ENCODE results near the gene ZFAND5.

Gene ZFAND5

GRCh38 chr9:72334658-72335337 lies 30.2 kb downstream of the ZFAND5 start:
- H3K27ac ChIP-seq = no peak overlapping the region
- TF ChIP-seq, protein P1, sequence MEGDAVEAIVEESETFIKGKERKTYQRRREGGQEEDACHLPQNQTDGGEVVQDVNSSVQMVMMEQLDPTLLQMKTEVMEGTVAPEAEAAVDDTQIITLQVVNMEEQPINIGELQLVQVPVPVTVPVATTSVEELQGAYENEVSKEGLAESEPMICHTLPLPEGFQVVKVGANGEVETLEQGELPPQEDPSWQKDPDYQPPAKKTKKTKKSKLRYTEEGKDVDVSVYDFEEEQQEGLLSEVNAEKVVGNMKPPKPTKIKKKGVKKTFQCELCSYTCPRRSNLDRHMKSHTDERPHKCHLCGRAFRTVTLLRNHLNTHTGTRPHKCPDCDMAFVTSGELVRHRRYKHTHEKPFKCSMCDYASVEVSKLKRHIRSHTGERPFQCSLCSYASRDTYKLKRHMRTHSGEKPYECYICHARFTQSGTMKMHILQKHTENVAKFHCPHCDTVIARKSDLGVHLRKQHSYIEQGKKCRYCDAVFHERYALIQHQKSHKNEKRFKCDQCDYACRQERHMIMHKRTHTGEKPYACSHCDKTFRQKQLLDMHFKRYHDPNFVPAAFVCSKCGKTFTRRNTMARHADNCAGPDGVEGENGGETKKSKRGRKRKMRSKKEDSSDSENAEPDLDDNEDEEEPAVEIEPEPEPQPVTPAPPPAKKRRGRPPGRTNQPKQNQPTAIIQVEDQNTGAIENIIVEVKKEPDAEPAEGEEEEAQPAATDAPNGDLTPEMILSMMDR (conservative IDR thresholded peaks at IDR 0.05) = no peak

DNA sequence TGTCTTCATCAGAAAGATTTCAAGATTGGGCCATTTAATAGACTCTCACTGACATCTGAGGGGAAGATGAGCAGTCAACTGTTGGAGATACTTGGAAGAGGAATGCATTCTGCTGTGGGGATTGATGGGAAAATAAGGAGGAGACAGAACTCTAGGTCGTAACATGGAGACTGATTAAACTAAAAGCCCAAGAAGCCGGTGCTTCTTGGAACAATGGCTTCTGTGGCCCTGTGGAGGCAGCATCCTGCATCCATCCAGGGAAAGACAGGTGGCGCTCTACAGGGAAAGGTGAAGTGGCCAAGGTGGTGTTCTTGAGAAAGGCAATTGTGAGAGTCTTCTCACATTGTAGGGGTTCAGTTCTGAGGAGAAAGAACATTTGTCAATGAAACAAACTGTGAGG lies 31.3 kb downstream of the ZFAND5 start:
- H3K27ac ChIP-seq = no peak overlapping the region
- TF ChIP-seq, protein P1 (conservative IDR thresholded peaks at IDR 0.05) = no peak

DNA sequence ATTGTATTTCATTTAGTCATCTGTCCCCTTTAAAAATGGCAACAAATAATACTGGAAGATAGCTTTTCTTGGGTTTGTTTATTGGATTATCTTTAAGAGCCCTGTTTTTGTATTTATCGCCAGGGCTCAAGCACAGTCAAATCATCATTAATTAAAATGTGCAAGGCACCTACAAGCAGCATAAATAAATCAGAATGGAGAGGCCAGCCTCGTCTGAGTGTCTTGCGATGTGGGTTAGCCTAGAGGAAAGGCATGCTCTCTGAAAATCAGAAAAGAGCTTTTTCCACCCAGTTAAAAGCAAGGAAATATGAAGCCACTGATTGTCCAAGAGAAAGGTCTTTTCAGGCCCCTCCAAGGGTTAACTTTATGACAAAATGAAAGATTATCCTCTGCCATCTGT lies 31.8 kb downstream of the ZFAND5 start:
- no peak overlapping the region for H3K27ac ChIP-seq
- TF ChIP-seq, protein P1 (conservative IDR thresholded peaks at IDR 0.05) = no peak

DNA sequence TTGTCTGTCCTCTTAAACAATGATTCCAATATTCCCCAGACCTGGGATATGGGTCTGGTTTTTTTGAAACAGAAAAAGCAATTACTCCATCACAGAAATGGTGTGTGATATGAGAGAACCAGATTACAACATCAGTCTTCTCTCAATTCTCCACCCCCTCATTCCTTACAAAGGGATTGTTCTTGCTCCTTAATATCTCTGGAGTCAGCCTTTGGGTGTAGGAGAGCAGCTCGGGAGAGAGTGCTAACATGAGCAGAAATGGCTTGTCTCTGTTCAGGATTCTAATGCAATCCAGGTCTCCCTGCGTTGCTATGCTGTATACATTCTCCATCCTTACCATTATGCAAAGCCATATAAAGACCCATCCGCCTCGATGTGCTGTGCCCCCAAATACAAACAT lies 32.7 kb downstream of the ZFAND5 start:
- H3K27ac ChIP-seq = no peak overlapping the region
- TF ChIP-seq, protein P1 (conservative IDR thresholded peaks at IDR 0.05) = no peak

- H3K27ac ChIP-seq = no peak overlapping the region
- TF ChIP-seq, protein P1 (conservative IDR thresholded peaks at IDR 0.05) = no peak
These were observed 37.4 kb downstream of the ZFAND5 start for GRCh38 chr9:72327631-72328030.

GRCh38 chr9:72326641-72327040 lies 38.4 kb downstream of the ZFAND5 start:
- H3K27ac ChIP-seq = no peak overlapping the region
- TF ChIP-seq, protein P1 (conservative IDR thresholded peaks at IDR 0.05) = no peak

GRCh38 chr9:72324974-72325373 lies 40.0 kb downstream of the ZFAND5 start:
- H3K27ac ChIP-seq = no peak overlapping the region
- TF ChIP-seq, protein P1 (conservative IDR thresholded peaks at IDR 0.05) = no peak
